Activated CD8-positive, alpha-beta memory T cell treated with anti-CD3 and anti-CD28 coated beads for 36 hours (primary cell): ENCODE results near the gene PNPLA5. TPM values are rescaled to one million over a fixed set of nuclear protein-coding genes. Genes with fewer than 3 reads are reported as not detected.

Experiments used
- CTCF ChIA-PET: fragments of 350-600 bp; sonication (Branson Sonifier 250); formaldehyde crosslinking; loops from one replicate; lab custom pipeline; 2021; ENCODE audit warnings: antibody characterized with exemption; lab: Charles Lee
- POLR2A ChIA-PET: fragments of 350-600 bp; sonication (Branson Sonifier 250); formaldehyde crosslinking; loops from one replicate; lab custom pipeline; 2021; ENCODE audit warnings: antibody characterized with exemption; lab: Charles Lee
- total RNA-seq, 2 experiments: library from RNA; stranded (reverse); gene quantifications; one replicate each; pipeline ENCODE4 v1.2.3, GENCODE V29; 2021

The PNPLA5 gene
- total RNA-seq, 2 experiments from 2014 or later, result not detected

GRCh38 chr22:43861529-43861928 is 30.3 kb downstream of the PNPLA5 start:
- CTCF ChIA-PET, result no interaction called here
- POLR2A ChIA-PET, result no interaction called here

GRCh38 chr22:43860831-43861230 is 31.0 kb downstream of the PNPLA5 start:
- POLR2A ChIA-PET, result no interaction called here
- CTCF ChIA-PET, result no interaction called here

GRCh38 chr22:43860126-43860525 is 31.7 kb downstream of the PNPLA5 start:
- CTCF ChIA-PET, result no interaction called here
- POLR2A ChIA-PET, result no interaction called here

GRCh38 chr22:43859621-43860020 is 32.2 kb downstream of the PNPLA5 start:
- POLR2A ChIA-PET, result no interaction called here
- CTCF ChIA-PET, result no interaction called here

- ChIA-PET CTCF (no interaction called here), POLR2A (no interaction called here)
These were observed 32.6 kb downstream of the PNPLA5 start for GRCh38 chr22:43859176-43859575.

GRCh38 chr22:43858156-43858895 is 33.5 kb downstream of the PNPLA5 start:
- POLR2A ChIA-PET, result no interaction called here

GRCh38 chr22:43857367-43857766 is 34.4 kb downstream of the PNPLA5 start:
- ChIA-PET POLR2A (no interaction called here), CTCF (no interaction called here)

More at GRCh38 chr22:43858156-43858895, 33.5 kb downstream of the PNPLA5 start:
- CTCF ChIA-PET, result no interaction called here

- POLR2A ChIA-PET, result no interaction called here
- CTCF ChIA-PET, result no interaction called here
These were observed 36.4 kb downstream of the PNPLA5 start for GRCh38 chr22:43855431-43855830.

- POLR2A ChIA-PET, result no interaction called here
- CTCF ChIA-PET, result no interaction called here
These were observed 37.0 kb downstream of the PNPLA5 start for GRCh38 chr22:43854786-43855271.

GRCh38 chr22:43854121-43854785 is 37.6 kb downstream of the PNPLA5 start:
- CTCF ChIA-PET, result no interaction called here
- POLR2A ChIA-PET, result no interaction called here

GRCh38 chr22:43853328-43853931 is 38.4 kb downstream of the PNPLA5 start:
- ChIA-PET CTCF (interaction anchor here (0.6 kb wide), 1 partner anchor 578 kb away, joined by 4 read pairs; no protein-coding TSS in a partner anchor), POLR2A (no interaction called here)

- ChIA-PET CTCF (interaction anchor here (0.6 kb wide), 2 partner anchors 579 to 1022 kb away, joined by 4 read pairs; no protein-coding TSS in a partner anchor), POLR2A (no interaction called here)
These were observed 39.1 kb downstream of the PNPLA5 start for GRCh38 chr22:43852573-43853327.

- ChIA-PET POLR2A (no interaction called here), CTCF (no interaction called here)
These were observed 39.9 kb downstream of the PNPLA5 start for GRCh38 chr22:43851979-43852307.

GRCh38 chr22:43851058-43851978 is 40.5 kb downstream of the PNPLA5 start:
- CTCF ChIA-PET, result no interaction called here
- POLR2A ChIA-PET, result no interaction called here

GRCh38 chr22:43850529-43850928 is 41.3 kb downstream of the PNPLA5 start:
- CTCF ChIA-PET, result no interaction called here
- POLR2A ChIA-PET, result no interaction called here

GRCh38 chr22:43849731-43850130 is 42.1 kb downstream of the PNPLA5 start:
- POLR2A ChIA-PET, result no interaction called here
- CTCF ChIA-PET, result no interaction called here

- ChIA-PET POLR2A (no interaction called here), CTCF (no interaction called here)
These were observed 43.2 kb downstream of the PNPLA5 start for GRCh38 chr22:43848366-43849171.
